ENCODE results near the gene IKBKE.

Gene IKBKE

GRCh38 chr1:206472454-206472853 lies 2.2 kb downstream of the IKBKE start:
- no peak for DNase-seq (ENCODE audit: low spot score)
- no peak for TF ChIP-seq CTCF (IDR thresholded peaks at IDR 0.05; ENCODE audit: extremely low read depth, missing control alignments)

GRCh38 chr1:206472886-206473285 lies 2.6 kb downstream of the IKBKE start:
- TF ChIP-seq CTCF (IDR thresholded peaks at IDR 0.05; ENCODE audit: extremely low read depth, missing control alignments) = no peak
- DNase-seq (ENCODE audit: low spot score) = no peak

- no peak for TF ChIP-seq CTCF (IDR thresholded peaks at IDR 0.05; ENCODE audit: extremely low read depth, missing control alignments)
- DNase-seq (ENCODE audit: low spot score) = no peak
Observed at GRCh38 chr1:206476058-206476457, 5.8 kb downstream of the IKBKE start.

GRCh38 chr1:206476591-206476990 lies 6.3 kb downstream of the IKBKE start:
- TF ChIP-seq CTCF (IDR thresholded peaks at IDR 0.05; ENCODE audit: extremely low read depth, missing control alignments) = no peak
- no peak for DNase-seq (ENCODE audit: low spot score)

- no peak for DNase-seq (ENCODE audit: low spot score)
- no peak for TF ChIP-seq CTCF (IDR thresholded peaks at IDR 0.05; ENCODE audit: extremely low read depth, missing control alignments)
Observed at GRCh38 chr1:206477110-206477509, 6.8 kb downstream of the IKBKE start.

GRCh38 chr1:206477581-206478380 lies 7.5 kb downstream of the IKBKE start:
- DNase-seq (ENCODE audit: low spot score) = no peak
- TF ChIP-seq CTCF (IDR thresholded peaks at IDR 0.05; ENCODE audit: extremely low read depth, missing control alignments) = no peak

GRCh38 chr1:206478746-206479145 lies 8.5 kb downstream of the IKBKE start:
- no peak for DNase-seq (ENCODE audit: low spot score)
- TF ChIP-seq CTCF (IDR thresholded peaks at IDR 0.05; ENCODE audit: extremely low read depth, missing control alignments) = no peak
